Tibial artery (tissue), 4 donors: ENCODE measurements around the gene TRAFD1.
A peak's percentile ranks its signal among the peaks of the same experiment; 100 is the strongest.
"Not testable (repeated sequence)": the region's sequence is repeated elsewhere in the genome, so short reads cannot be mapped to it uniquely, and the experiment has no call there.

ENCODE experiments used
- DNase-seq, 2 donors: peaks; one replicate each; pipeline ENCODE4 v3.0.0-alpha.2; 2019
- H3K27ac ChIP-seq, 2 donors: fragments of 200-600 bp; sonication (generic) in 1 of 2; 1 replicate in 1 of 2; 2 replicates in 1 of 2; pipeline ENCODE4 v1.5.1; 2018 to 2019; ENCODE audit warnings: mild to moderate bottlenecking in 1 of 2
- H3K27me3 ChIP-seq, 2 donors: fragments of 200-600 bp; sonication (generic) in 1 of 2; one replicate each; pipeline versions ENCODE4 v1.5.1 to v1.6.0; 2016 to 2019
- H3K36me3 ChIP-seq, 3 donors: fragments of 200-600 bp; sonication (generic) in 2 of 3; one replicate each; pipeline ENCODE4 v1.5.1; 2016 to 2019; ENCODE audit warnings: mild to moderate bottlenecking in 2 of 3
- H3K4me1 ChIP-seq, 4 donors: fragments of 200-600 bp; sonication (generic) in 2 of 4; 1 replicate in 3 of 4; 2 replicates in 1 of 4; pipeline ENCODE4 v1.5.1; 2016 to 2019
- H3K4me3 ChIP-seq, 2 donors: fragments of 200-600 bp; sonication (generic) in 1 of 2; 1 replicate in 1 of 2; 2 replicates in 1 of 2; pipeline ENCODE4 v1.5.1; 2018 to 2019; ENCODE audit warnings: mild to moderate bottlenecking in 2 of 2
- H3K9me3 ChIP-seq, 3 donors: fragments of 200-600 bp; sonication (generic) in 1 of 3; one replicate each; pipeline ENCODE4 v1.5.1; 2016 to 2019
- CTCF ChIP-seq, 2 experiments: fragments of 200-600 bp in 1 of 2; fragments of 450-650 bp in 1 of 2; IDR thresholded peaks; one replicate each; pipeline ENCODE4 v1.5.1; 2017 to 2019; ENCODE audit warnings: antibody characterized with exemption in 2 of 2, mild to moderate bottlenecking in 1 of 2, moderate library complexity in 1 of 2
- intact Hi-C: fragments of 100-400 bp; cut with DNase I; formaldehyde crosslinking; loops from one replicate; pipeline ENCODE4 v1.15.0; 2023; ENCODE audit warnings: low total_unique reads

TRAFD1 gene

GRCh38 chr12:112096667-112097066 is 28.7 kb upstream of the TRAFD1 start:
- Histone ChIP-seq H3K9me3 (no peaks in the 10 kb centered on the region), H3K27ac (no peak overlapping the region), H3K4me1 (peaks cover 0 to 11% (median 0%) of the 10 kb centered on the region in 4 donors), H3K4me3 (no peak overlapping the region), H3K36me3 (peaks cover 7 to 58% (median 17%) of the 10 kb centered on the region in 3 donors), H3K27me3 (no peaks in the 10 kb centered on the region)
- intact Hi-C loops: loop anchor here (10.0 kb wide), 1 partner anchor 1632 kb away; the partner anchor contains the start of genes FAM216A and GPN3
- TF ChIP-seq CTCF (IDR thresholded peaks at IDR 0.05): no peak
- DNase-seq: no peak

- Histone ChIP-seq H3K36me3 (peaks cover under 1 to 50% (median 8%) of the 10 kb centered on the region in 3 donors), H3K27me3 (no peaks in the 10 kb centered on the region), H3K27ac (no peak overlapping the region), H3K4me3 (no peak overlapping the region), H3K4me1 (peaks cover 0 to 11% (median 1%) of the 10 kb centered on the region in 4 donors), H3K9me3 (no peaks in the 10 kb centered on the region)
- TF ChIP-seq CTCF (IDR thresholded peaks at IDR 0.05): no peak
- intact Hi-C loops: loop anchor here (10.0 kb wide), 1 partner anchor 1633 kb away; the partner anchor contains the start of genes FAM216A and GPN3
- DNase-seq: no peak
Observed at GRCh38 chr12:112097641-112098040, 27.7 kb upstream of the TRAFD1 start.

- H3K9me3 ChIP-seq, H3K27ac ChIP-seq, H3K27me3 ChIP-seq, H3K4me3 ChIP-seq, intact Hi-C loops: not testable (repeated sequence)
- DNase-seq: peak in 1 of 2 donors; percentile 13
- H3K36me3 ChIP-seq: peaks cover 0 to 48% (median 6%) of the 10 kb centered on the region in 3 donors
- H3K4me1 ChIP-seq: peaks cover 0 to 35% (median 7%) of the 10 kb centered on the region in 4 donors
Observed at GRCh38 chr12:112100500-112100899, 24.9 kb upstream of the TRAFD1 start.

GRCh38 chr12:112102127-112102526 is 23.2 kb upstream of the TRAFD1 start:
- no peak overlapping the region for H3K4me3 ChIP-seq
- H3K36me3 ChIP-seq: peaks cover 0 to 43% (median 6%) of the 10 kb centered on the region in 3 donors
- no peaks in the 10 kb centered on the region for H3K9me3 ChIP-seq
- intact Hi-C loops: no loop called here
- no peaks in the 10 kb centered on the region for H3K27me3 ChIP-seq
- H3K27ac ChIP-seq: no peak overlapping the region
- H3K4me1 ChIP-seq: peaks cover 0 to 33% (median 18%) of the 10 kb centered on the region in 4 donors
- no peak for TF ChIP-seq CTCF (IDR thresholded peaks at IDR 0.05)
- DNase-seq: peak in 1 of 2 donors; percentile 11

GRCh38 chr12:112102746-112103145 is 22.6 kb upstream of the TRAFD1 start:
- intact Hi-C loops, H3K4me3 ChIP-seq, H3K27ac ChIP-seq, H3K27me3 ChIP-seq, H3K9me3 ChIP-seq: not testable (repeated sequence)
- peak in 1 of 2 donors; percentile 17 for DNase-seq
- Histone ChIP-seq H3K36me3 (peaks cover 0 to 37% (median 6%) of the 10 kb centered on the region in 3 donors), H3K4me1 (peaks cover 0 to 39% (median 22%) of the 10 kb centered on the region in 4 donors)

- no peaks in the 10 kb centered on the region for H3K27me3 ChIP-seq
- no peak for TF ChIP-seq CTCF (IDR thresholded peaks at IDR 0.05)
- no peaks in the 10 kb centered on the region for H3K9me3 ChIP-seq
- peaks cover 0 to 27% (median 6%) of the 10 kb centered on the region in 3 donors for H3K36me3 ChIP-seq
- peaks cover 0 to 42% (median 24%) of the 10 kb centered on the region in 4 donors for H3K4me1 ChIP-seq
- no peak overlapping the region for H3K27ac ChIP-seq
- peak in 1 of 2 donors; percentile 27 for DNase-seq
- intact Hi-C loops: no loop called here
- no peak overlapping the region for H3K4me3 ChIP-seq
Observed at GRCh38 chr12:112103758-112104503, 21.4 kb upstream of the TRAFD1 start.
